ENCODE data around the gene PTPRU.
"Not testable (repeated sequence)": the region's sequence is repeated elsewhere in the genome, so short reads cannot be mapped to it uniquely, and the experiment has no call there.

Gene PTPRU

DNA sequence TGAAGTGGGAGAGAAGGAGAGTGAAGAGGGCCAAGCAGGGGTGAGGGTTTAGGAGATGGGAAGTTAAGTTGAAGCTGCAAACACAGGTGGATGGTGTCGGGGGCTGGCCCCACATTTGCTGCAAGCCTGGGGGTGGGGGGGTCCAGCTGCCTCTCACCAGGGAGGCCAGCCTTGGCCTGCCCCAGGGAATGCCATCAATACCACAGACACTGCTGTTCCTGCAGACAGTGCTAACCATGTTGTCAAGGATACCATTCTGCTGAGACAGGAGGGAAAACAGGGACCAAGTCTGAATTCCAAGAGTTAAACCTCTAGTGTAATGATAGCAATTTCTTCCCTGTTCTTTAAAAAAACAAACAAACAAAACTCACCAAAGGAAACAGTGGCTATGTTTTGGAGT is 13.6 kb upstream of the PTPRU start:
- no peak for DNase-seq

DNA sequence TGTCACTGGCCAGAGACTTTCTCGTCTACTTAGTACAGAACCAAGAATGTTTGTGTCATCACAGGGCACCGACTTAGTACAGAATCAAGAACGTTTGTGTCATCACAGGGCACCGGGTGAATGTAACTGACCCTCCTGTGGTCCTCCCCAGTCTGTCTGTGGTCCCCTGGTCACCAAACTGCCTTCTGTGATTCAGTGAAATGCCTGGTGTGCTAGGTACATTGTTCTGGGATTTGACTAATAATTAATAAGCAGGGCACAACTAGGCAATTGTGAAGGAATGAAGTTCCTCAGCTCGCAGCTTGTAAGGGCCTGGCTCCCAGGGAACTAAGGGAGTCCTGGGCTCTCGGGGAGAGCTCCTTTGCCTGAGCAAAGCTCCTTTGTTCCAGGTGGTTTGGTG is 12.8 kb upstream of the PTPRU start:
- DNase-seq: no peak

DNA sequence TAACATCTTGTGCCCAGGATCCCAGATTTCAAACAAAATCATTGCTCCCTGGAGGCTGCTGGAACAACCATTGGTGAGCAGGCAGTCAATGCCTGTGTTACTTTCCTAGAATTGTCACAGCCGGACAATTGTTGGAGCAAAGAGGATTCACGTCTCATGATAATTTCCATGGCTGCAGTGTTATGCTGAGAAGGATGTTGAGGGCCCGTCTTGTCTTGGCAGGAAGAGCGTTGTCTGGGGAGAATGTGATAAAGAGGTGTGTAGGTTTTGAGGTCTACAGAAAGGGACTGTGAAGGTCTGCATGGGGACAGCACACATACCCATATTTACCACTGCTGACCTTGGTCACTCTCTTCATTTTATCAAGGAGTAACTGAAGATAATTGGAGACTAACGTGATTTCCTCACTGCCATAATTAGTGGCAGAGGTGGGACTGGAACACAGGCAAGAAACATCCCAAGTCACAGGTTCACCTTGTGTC is 11.9 kb upstream of the PTPRU start:
- no peak for DNase-seq

DNA sequence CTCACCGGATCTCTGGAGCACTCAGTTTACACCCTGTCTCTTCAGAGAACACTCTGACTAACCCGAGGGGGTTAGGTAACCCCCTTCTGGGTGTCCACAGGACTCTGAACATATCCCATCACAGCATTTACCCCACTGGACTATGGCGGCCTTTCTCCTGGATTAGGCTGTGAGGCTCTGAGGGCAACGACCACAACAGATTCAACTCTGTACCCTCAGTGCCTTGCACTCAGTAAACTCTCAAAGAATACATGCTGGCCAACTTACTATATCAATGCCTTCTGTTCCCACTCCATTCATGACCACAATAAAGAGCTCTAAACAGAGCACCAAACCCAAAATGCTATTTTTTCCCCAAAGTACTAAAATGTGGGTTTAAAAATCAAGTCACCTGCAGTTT is 11.0 kb upstream of the PTPRU start:
- DNase-seq: no peak

DNA sequence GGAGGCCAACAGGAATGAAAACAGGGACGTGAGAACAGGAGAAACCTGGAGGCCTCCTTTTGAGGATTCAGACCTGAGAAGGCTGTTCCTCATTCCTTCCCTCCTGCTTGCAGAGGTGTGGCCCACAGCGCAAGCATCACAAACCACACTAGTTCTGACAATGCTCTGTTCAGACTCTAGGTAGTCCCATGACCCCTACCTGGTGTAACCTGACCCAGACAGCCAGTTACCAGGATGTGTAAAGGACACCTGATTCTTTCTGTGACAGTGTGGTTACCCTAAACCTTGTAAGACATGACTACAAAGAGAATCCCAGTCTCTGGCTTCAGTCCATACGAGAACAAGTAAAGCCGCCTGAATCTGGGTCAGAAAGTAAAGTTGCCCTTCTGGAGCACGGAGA is 8.8 kb upstream of the PTPRU start:
- no peak for DNase-seq

DNA sequence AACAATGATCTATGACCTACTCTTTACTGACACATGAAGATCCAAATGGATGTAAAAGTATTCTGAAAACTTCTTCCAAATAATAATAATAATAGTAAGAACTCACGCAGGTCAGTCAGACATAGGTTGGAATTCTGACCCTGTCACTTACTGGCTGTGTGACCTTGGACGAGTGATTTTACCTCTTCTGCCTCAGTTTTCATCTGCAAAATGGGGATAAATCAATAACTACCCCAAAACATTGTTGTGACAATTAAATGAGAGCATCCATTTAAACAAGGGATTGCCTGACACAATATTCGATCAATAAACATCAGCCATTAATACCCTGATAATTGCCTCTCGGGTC is 6.1 kb upstream of the PTPRU start:
- no peak for DNase-seq

DNA sequence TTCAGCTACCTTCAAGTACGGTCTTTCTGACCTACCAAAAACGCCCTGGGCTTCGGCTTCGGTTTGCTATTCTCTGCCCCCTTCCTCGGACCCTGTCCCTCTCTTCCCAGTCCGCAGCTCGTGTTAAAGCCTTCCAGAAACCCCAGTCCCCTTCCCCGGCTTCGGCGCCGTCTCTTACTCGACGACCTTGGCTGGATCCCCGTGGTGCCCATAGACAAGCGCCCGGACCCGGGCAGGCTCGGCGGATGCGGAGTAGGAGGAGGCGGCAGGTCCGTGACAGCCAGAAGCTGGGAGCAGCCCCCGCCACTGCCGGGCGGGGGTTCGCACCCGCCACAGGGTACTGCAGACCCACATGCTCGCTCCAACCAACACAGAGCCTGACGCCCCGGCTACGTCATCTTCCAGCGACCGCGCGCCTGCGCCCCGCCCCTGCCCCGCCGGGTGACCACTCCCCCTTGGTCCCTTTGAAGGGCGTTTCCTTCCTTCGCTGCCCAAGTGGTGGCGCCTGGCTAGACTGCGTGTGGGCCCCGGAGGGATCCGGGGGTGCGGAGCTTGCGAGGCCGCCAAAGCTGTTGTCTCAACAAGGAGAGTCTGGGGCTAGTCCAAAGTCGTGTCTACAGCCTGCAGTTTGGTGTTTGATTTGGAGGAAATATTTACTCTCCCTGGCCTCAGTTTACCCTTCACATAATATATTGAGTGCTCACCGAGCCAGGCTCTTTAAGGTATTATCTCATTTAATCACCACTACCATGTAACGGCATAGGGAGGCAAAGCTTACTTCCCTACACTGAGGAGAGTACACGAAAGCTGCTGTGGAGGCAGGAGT is 5.6 kb upstream of the PTPRU start, which contains the start of gene MECR:
Gene MECR (minus strand): TSS at position 382 of the 826 bp plus-strand sequence. CDS start 28 bp downstream, at position 354.
- DNase-seq: peak; percentile 97

DNA sequence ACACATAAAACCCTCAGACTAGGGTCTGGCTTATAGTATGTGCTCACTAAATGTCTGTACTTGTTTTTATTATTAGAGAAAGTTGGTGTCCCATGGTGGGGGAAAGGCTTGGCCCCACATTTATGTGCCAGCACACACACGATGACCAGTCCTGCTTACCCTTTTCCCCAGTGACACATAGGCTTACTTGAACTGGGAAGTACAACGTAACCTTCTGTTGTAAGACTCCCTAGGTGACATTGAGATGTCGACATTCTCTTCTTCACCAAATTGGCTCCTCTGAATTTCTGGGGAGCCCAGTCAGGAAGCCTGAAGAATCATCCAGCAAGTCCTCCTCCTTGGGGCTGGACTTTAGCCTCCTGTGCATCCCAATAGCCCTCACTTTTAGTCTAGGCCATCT is 3.9 kb upstream of the PTPRU start:
- DNase-seq: no peak

DNA sequence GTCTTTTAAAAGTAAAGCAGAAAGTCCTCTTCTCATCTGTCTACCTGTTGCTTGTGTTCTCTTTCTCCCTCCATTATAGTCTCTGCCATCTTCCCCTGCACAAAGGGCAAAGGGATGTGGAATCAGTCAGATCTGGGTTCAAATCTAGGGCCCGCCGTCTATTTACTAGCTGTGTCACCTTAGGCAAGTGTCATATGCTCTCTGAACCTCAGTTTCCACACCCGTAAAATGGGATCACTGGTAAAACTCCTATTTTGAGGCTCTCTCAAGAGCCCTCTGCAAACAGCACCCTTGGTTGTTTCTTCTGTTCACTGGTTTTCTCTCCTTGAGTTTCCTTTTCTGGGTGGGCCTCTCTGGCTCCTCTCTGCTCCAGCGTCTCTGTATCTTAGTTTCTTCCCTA is 2.6 kb upstream of the PTPRU start:
- no peak for DNase-seq

DNA sequence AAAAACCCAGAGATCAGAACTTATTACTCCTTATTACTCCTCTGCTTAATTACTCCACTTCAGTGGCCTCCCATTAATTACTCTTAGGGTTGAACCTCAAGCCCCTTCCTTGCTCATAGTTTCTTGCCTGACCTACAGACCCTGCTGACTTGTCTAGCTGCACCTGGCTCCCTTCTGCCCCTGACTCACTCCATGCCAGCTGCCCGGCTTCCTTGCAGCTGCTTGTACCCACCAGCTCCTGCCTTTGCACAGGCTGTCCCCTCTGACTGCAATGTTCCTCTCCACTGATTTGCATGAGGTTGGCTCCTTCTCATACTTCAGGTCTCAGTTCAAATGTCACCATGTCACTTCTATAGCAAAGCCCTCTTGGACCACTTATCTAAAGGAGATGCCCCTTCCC is 1.9 kb upstream of the PTPRU start:
- DNase-seq: no peak

DNA sequence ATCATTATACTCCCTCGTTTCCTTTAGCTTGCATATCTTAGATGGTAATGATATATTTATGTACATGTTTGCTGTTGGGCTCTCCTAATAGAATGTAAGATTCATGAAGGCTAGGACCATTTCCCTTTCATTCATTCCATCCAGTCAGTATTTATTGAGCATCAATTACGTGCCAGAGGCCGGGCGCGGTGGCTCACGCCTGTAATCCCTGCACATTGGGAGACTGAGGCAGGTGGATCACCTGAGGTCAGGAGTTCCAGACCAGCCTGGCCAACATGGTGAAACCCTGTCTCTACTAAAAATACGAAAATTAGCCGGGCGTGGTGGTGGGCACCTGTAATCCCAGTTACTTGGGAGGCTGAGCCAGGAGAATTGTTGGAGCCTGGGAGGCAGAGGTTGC is 1.4 kb upstream of the PTPRU start:
- not testable (repeated sequence) for DNase-seq

DNA sequence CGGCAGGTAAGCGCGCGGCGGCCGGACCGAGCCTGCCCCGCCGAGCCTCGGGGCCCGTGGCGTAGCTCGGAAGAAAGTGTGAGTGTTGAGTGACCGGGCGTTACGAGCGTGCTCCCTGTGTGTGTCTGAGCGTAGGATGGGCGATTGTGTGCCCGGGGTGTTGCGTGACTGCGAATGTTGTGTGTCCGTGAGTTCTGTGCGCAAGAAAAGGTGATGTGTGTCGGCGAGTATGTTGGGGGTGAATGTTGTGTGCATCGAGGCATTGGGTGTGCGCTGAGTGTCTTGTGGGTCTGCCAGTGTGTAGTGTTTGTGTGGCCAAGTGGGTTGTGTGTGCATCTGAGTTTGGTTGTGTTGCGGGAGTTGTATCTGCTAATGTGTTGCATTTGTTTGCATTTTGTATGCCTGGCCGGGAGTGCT is 398 bp downstream of the PTPRU start:
- no peak for DNase-seq

DNA sequence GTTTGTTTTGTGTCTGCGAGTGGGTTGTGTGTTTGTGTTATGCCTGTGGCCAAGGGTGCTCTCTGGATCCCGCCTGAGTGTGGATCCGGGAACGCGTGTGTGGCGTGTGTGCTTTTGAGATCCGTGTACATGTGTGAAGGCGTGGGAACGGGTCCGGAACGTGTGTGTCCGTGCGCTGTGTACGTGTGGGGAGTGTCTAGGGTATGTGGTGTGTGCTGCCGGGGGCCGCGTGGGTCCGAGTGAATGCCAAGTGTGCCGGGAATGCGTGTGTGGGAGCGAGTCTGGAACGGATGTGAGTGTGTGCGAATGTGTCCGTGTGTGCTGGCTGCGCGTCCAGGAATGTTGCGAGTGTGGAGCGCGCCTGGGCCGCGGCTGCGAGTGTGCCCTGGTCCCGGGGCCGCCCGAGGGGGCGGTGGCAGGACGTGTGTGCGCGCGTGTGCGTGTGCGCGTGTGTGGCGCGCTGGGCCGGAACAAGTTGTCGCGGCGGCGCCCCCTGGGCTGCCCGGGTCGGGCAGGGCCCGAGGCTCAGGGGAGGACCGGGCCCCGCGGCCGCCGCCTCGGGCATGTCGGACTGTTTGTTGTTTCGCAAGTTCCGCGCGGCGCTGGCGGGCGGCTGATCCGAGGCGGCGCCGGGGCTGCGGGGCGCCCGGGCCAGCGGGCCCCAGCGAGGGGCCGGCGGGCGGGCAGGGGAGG is 953 bp downstream of the PTPRU start:
- DNase-seq: no peak

DNA sequence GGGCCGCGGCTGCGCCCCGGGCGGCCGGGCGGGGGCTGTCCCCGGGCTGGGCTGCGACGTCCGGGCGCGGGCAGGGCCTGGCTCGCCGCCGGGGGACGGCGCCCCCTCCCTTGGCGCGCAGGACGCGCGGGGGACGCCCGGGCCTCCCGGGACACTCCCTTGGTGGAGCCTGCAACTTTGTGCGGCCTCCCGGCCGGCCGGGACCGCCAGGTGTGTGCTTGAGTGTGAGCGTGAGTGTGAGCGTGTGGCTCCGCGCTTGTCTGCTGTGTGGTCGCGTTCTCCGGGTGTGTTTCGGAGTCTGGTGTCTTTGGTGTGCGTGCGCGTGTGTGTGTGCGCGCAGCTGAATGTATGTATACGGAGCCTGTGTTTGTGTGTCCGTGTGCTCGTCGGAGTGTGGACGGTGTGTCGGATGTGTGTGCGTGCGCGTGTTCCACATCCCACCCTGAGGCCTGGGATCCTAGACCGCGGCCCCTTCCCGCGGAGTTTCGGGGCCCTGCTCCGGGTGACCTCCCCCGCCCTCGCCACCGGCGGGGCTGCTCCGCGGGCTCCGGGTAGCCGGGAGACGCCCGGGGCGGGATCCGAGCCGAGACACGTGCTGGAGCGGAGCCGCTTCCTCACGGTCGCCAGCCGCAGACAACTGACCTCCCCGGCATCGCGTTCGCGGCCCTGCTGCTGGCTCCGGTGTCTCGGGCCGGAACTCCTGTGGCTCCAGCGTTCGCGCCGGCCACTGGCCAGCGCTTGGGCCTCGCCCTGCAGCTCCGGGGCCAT is 1.7 kb downstream of the PTPRU start:
- no peak for DNase-seq

DNA sequence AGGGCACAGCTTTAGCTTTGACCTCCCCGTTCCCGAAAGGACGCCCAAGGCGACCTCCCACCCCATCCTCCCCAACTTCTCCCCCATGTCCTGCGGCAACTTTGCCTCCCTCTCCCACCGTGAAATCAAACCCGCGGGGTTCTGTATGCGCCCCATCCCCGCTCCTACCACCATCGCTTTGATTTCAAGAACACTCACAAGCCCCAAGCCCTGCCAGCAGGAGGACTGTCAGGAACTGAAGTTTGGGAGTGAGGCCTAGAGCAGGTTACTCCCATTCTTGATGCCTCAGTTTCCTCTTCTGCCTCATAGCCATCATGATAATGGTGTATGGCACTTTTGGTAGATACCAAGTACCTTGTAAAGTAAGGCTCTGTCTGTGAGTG is 2.3 kb downstream of the PTPRU start:
- no peak for DNase-seq

DNA sequence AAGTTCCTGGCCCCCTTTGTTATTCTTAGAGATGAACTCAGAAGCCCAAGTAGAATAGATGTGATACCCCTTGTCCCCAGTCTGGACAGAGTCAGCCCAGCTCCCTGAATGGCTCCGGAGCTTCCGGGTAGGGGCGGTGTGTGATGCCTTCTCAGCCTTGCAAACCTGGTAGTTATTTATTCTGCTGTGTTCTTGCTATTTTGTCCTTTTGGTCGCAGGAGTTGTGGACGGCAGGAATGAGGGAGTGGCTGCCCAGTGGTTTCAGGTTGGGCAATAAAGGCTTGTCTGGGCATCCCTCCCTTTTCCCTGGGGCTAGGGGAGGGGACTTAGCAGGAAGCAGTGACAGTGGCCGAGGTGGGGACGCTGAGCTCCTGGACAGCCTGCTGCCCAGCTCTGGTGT is 2.8 kb downstream of the PTPRU start:
- DNase-seq: no peak

DNA sequence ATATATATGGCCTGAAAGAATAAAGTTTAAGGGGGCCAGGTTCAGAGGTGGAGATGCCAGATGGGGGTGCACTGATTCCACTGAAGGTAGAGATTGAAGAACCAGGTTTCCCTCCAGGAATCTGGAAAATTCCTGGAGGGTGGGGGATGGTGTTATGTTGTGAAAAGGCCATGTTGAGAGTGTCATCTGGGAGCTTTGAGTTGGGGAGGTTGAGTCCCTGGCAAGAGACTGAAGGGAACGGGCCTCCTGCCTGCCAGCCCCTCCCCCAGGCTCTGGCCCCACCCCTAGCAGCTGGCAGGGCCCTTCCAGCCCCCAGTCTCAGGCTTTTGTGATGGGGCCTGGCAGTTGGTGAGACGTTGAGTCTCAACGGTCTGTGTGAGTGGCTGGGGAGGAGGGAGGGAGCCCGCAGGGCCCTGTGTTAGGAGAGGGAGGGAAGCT is 4.1 kb downstream of the PTPRU start:
- DNase-seq: no peak

DNA sequence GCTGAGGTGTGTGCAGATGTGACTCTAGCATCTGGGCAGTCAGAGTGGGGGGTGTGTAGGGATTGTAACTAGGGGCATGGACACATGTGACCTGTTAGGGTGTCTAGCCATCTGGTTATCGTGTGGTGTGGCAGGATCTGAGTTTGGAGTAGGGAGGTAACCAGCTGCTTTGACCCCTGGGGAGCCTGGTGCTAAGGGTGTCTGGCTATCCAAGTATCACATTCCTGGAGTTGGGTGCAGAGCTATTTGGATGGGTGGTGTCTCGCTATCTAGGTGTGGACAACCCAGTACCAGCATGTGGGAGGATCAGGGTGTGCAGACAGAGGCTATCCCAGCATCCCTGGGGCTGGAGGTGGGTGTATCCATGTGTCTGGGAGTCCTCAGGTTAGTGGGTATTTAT is 4.7 kb downstream of the PTPRU start:
- no peak for DNase-seq

DNA sequence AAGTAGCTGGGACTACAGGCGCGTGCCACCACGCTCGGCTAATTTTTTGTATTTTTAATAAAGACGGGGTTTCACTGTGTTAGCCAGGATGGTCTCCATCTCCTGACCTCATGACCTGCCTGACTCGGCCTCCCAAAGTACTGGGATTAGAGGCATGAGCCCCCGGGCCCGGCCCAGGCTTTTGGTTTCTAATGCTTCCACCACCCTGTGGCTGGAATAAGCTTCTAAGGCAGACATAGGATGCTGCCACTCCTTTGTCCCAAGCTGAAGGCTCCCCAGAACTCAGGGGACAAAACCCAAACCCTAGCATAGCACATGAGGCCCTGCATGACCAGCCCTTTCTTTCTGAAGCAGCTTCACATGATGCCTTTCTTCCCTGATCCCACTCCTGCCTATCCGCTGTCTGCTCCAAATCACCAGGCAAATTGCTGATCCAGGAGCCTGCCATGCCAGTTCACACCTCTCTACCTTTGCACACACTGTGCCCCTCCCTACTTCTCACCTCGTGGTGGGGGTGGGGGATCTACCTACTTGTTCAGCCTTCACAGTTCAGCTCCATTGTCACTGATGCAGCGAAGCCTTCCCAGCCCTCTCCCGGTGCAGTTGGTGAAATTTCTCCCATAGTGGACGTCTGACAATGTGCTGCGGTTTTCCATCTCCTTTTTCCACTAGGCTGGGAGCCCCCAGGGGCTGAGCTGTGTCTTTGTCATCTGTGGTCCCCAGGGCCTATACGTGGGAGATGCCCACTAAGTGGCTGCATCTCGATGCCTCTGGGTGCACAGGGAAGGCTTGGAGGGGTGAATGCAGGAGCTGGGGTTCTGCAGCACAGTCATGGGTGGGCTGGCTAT is 6.9 kb downstream of the PTPRU start:
- DNase-seq: no peak

DNA sequence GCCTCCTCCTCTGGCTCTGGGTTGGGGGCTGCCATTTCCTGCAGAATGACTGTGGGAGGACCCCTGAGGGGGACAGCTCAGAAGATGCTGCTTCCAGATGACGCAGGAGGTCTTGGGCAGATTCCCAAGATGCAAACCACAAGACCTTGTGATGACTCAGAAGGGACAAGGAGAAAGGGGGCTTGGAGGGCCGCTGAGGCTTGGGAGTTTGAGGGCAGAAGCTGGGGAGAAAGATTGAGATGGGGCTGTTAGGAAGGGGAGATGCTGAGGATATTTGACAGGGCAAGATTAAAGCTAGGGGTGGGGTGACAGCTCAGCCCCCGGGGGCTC is 7.5 kb downstream of the PTPRU start:
- no peak for DNase-seq

DNA sequence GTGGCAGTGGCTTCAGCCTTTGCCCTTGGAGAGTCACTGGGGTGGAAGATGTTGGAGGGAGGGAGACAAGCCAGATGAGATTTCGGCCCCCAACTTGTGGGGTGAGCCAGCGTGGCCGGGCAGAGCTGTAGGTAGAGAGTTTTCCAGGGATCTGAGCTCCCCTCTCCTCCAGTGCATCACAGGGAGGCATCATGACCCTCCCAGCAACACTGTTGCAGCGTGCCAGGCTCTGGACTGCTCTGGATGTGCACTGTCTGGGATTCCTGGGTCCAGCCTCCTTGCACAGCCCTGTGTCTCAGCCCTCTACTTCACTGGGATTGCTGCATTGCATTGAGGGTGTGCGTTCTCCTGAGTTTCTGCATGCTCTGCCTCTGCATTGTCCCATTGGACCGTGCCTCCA is 8.9 kb downstream of the PTPRU start:
- no peak for DNase-seq

DNA sequence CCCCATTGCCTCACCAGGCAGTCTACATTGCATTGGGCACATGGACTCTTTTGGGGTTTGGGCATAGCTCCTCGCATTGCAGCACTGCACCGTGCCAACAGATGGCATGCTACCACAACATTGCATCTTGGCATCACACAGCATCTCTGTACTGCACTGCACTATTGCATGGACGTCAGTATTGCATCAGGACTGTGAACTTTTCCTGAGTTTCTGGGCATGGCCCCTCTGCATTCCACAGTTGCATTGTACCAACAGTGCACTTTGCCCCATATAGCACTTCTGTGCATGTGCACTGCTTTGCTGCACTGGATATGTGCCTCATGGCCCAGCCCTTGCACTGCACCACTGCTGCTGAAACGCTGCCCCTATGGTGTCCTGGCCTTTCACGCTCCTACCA is 9.6 kb downstream of the PTPRU start:
- DNase-seq: no peak

DNA sequence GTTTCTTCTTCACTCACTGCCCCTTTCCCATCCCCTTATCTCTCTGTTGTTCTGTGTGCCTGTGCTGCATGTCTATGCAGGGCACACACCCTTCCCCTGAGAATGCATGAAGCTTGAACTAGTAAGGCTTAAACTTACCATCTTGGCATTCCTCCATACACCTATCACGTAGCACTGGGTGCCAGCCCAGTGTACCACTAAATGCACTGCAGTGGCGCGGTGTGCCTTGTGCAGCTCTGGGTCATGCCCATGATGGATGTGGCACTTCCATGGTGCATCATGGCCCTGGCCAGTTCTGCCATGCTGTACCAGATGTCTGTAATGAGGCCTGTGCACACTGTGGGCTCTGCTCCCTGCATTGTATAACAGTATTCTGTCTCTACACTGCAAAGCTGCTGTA is 10.7 kb downstream of the PTPRU start:
- no peak for DNase-seq

Data from activated CD8-positive, alpha-beta memory T cell treated with anti-CD3 and anti-CD28 coated beads, Interleukin-2, amount 50 U/mL, for 4 hours (primary cell).